ENCODE results near the gene FOXG1. TPM values are rescaled to one million over a fixed set of nuclear protein-coding genes. Genes with fewer than 3 reads are reported as not detected.

The FOXG1 gene
- total RNA-seq, 4 donors from 2014 or later, result not detected

DNA sequence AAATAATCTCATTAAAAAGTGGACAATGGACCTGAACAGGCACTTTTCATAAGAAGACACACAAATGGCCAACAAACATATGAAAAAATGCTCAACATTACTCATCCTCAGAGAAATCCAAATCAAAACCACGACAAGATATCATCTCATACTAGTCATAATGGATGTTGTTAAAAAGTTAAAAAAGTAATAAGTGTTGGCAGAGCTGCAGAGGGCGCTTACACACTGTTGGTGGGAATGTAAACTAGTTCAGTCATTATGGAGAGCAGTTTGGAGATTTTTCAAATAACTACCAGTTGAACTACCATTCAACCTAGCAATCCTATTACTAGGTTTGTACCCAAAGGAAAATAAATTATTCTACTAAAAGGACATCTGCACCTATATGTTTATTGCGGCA is 47.2 kb downstream of the FOXG1 start:
- intact Hi-C loops (cut with DNase I; ENCODE audit: low total_unique reads), result no loop called here
- no peak for DNase-seq (ENCODE audit: low spot score in 2 of 2)
- TF ChIP-seq, protein P1, sequence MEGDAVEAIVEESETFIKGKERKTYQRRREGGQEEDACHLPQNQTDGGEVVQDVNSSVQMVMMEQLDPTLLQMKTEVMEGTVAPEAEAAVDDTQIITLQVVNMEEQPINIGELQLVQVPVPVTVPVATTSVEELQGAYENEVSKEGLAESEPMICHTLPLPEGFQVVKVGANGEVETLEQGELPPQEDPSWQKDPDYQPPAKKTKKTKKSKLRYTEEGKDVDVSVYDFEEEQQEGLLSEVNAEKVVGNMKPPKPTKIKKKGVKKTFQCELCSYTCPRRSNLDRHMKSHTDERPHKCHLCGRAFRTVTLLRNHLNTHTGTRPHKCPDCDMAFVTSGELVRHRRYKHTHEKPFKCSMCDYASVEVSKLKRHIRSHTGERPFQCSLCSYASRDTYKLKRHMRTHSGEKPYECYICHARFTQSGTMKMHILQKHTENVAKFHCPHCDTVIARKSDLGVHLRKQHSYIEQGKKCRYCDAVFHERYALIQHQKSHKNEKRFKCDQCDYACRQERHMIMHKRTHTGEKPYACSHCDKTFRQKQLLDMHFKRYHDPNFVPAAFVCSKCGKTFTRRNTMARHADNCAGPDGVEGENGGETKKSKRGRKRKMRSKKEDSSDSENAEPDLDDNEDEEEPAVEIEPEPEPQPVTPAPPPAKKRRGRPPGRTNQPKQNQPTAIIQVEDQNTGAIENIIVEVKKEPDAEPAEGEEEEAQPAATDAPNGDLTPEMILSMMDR (IDR thresholded peaks at IDR 0.05), result no peak
- TF ChIP-seq POLR2A (IDR thresholded peaks at IDR 0.05), result no peak
- H3K4me3 ChIP-seq (ENCODE audit: low read depth, poor library complexity, severe bottlenecking), result no peak overlapping the region
- 86 to 88% methylated on average over 3 of the region's 3 CpGs for WGBS, 2 donors
